SJCRH30 (cell line): ENCODE results near the gene JADE1. TPM values are rescaled to one million over a fixed set of nuclear protein-coding genes. Genes with fewer than 3 reads are reported as not detected.

Source experiments
- DNase-seq, 2 experiments: peaks; one replicate each; pipeline ENCODE4 v3.0.0-alpha.2; 2015 to 2020
- H3K27ac ChIP-seq: fragments of 250-450 bp; sonication (Bioruptor Pico); 2 replicates; pipeline ENCODE4 v1.5.1; 2020; ENCODE audit warnings: mild to moderate bottlenecking, moderate library complexity
- H3K27me3 ChIP-seq: fragments of 250-450 bp; sonication (Bioruptor Pico); 2 replicates; pipeline ENCODE4 v1.5.1; 2020; ENCODE audit warnings: mild to moderate bottlenecking, moderate library complexity
- H3K36me3 ChIP-seq: fragments of 250-450 bp; sonication (Bioruptor Pico); 2 replicates; pipeline ENCODE4 v1.5.1; 2020; ENCODE audit warnings: mild to moderate bottlenecking, moderate library complexity
- H3K4me1 ChIP-seq: fragments of 250-450 bp; sonication (Bioruptor Pico); 2 replicates; pipeline ENCODE4 v1.5.1; 2020; ENCODE audit warnings: mild to moderate bottlenecking, moderate library complexity
- H3K4me3 ChIP-seq: fragments of 250-450 bp; sonication (Bioruptor Pico); 2 replicates; pipeline ENCODE4 v1.5.1; 2020; ENCODE audit warnings: mild to moderate bottlenecking, moderate library complexity
- H3K9me3 ChIP-seq: fragments of 250-450 bp; sonication (Bioruptor Pico); replicated peaks from 2 replicates; pipeline ENCODE4 v1.5.1; 2020; ENCODE audit warnings: mild to moderate bottlenecking, moderate library complexity
- total RNA-seq: library from RNA; depleted of rRNA; stranded (reverse); fragments of >200 nt; shearing (Covaris generic); gene quantifications from 2 replicates; pipeline ENCODE4 v1.2.3, GENCODE V29; 2014

The JADE1 gene
- total RNA-seq, 1 experiment from 2014 or later: 27.5 TPM

DNA sequence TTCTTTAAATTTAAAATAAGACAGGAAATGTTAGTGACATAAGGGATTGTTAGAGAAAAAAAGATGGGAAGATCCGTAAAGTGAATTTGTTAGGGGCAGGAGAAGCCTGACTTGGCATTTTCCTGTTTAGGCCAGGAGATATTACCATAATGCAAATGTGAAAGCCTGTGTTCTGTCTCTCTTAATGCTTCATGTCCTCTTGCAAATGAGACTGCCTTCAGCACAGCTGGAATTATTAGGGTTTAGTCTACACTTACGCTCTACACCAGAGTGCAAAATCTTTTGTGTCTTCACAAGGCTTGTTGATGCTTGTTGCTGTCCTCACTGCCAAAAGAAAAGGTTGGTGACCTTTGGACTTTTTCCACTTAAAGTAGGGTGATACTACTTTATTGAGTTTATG lies 56.8 kb downstream of the JADE1 start:
- Histone ChIP-seq H3K9me3 (no peaks in the 10 kb centered on the region), H3K27ac (no peak overlapping the region), H3K4me1 (no peaks in the 10 kb centered on the region), H3K36me3 (peaks cover 46% of the 10 kb centered on the region), H3K4me3 (no peak overlapping the region), H3K27me3 (no peaks in the 10 kb centered on the region)
- DNase-seq: no peak

DNA sequence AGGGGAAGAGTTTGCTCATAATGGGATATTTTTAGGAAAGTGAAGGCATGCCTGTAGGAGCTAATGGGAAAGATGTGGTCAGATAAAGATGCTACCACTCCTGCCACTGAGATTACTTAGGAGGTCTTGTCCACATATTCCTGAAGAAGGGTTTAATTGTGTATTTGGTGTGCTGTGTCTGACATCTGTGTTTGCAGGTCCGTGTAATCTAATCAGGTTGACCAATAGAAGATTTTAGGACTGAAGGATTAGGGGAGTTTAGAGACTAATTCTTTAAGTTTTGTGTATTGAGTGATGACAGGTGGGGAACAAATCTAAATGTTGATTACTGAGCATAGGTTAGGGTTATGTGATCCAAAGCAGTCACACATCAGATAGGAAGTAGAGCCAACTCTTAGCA lies 57.2 kb downstream of the JADE1 start:
- Histone ChIP-seq H3K36me3 (peaks cover 48% of the 10 kb centered on the region), H3K27me3 (no peaks in the 10 kb centered on the region), H3K4me3 (no peak overlapping the region), H3K4me1 (no peaks in the 10 kb centered on the region), H3K27ac (no peak overlapping the region), H3K9me3 (no peaks in the 10 kb centered on the region)
- DNase-seq: no peak

DNA sequence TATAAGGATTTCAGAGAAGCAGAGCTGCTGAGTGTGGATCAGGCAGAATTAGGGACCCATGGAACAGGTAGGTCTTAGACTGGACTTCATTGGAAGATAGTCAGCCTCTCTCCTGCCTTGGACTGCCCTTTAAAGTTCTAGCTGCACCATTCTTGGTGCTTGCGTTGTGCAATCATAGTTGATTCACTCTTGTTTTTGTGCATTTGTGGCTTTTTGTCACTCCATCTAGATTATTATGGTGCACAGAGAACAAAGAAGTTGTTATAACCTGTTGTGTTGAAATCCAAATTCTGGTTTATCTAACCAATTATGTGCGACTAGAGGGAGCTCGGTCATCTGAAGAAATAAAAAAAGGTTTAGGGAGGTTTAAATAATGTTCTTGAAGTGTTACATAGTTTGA lies 59.3 kb downstream of the JADE1 start:
- Histone ChIP-seq H3K27ac (no peak overlapping the region), H3K36me3 (peaks cover 48% of the 10 kb centered on the region), H3K9me3 (no peaks in the 10 kb centered on the region), H3K4me3 (no peak overlapping the region), H3K4me1 (no peaks in the 10 kb centered on the region), H3K27me3 (no peaks in the 10 kb centered on the region)
- DNase-seq: no peak

DNA sequence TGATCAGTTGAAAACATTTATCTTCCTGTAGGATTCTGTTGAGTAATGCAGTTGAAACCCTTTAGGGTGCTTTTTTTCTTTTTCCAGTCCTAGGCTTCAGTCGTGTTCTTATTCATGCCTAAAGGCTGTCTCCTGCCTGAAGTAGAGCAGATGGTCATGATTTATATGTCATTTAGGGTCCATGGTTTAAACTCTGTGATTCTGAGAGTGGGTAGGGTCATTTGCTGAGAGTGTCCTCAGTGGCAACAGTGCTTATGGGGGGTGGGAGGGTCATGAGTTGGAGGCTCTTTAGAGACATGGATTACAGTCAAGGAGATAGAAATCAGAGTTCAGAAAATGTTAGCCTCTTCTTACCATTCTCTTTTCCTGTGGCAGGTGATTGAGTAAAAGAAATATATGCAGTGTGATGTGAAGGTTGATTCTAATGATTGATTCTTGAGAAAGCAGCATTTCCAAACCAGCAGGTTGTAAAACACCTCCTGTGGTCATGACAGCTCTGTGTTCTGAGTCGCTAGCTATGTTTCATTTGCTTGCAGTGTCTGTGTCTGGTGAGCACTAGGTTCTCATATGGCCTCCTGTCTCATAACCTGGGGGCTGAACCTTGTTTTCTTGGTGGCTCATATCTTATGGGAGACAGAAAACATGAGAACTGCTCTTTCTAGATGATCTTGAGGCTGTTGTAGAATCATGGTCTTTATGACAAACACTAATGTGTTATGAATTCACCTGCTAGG lies 60.4 kb downstream of the JADE1 start:
- no peaks in the 10 kb centered on the region for H3K9me3 ChIP-seq
- no peaks in the 10 kb centered on the region for H3K27me3 ChIP-seq
- H3K27ac ChIP-seq: no peak overlapping the region
- DNase-seq: no peak
- H3K4me3 ChIP-seq: no peak overlapping the region
- H3K4me1 ChIP-seq: no peaks in the 10 kb centered on the region
- H3K36me3 ChIP-seq: peaks cover 48% of the 10 kb centered on the region

DNA sequence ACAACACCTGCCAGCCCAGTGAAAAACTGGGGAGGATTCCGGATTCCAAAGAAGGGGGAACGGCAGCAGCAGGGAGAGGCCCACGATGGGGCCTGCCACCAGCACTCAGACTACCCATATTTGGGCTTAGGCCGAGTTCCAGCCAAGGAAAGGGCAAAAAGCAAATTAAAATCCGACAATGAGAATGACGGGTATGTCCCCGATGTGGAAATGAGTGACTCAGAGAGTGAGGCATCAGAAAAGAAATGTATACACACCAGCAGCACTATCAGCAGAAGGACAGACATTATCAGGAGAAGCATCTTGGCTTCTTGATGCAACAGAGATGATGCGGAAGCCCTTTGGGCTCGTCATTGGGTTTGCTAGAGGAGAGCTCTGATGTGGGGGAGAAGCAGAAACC lies 62.4 kb downstream of the JADE1 start:
- H3K4me3 ChIP-seq: no peak overlapping the region
- peaks cover 40% of the 10 kb centered on the region for H3K36me3 ChIP-seq
- no peaks in the 10 kb centered on the region for H3K9me3 ChIP-seq
- H3K27ac ChIP-seq: no peak overlapping the region
- DNase-seq: no peak
- no peaks in the 10 kb centered on the region for H3K4me1 ChIP-seq
- H3K27me3 ChIP-seq: no peaks in the 10 kb centered on the region

DNA sequence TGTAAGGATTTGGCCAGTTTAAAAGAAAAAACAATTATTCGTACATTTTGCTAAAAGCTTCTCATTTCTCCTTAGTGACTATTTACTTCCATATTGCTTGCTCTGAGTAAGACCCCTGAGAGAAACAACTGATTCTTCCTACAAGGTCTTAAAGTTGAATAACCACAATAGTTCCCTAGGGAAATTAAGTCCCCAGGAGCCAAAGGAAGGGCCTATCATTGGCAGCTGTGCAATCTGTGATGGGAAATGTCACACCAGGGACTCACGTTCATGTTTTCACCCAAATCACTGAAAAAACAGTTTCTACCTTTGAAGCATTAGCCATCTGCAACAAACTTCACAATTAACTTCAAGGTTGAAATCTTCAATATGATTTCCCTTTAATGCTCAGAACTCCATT lies 66.7 kb downstream of the JADE1 start:
- peak in 1 of 2 experiments; percentile 28 for DNase-seq
- Histone ChIP-seq H3K36me3 (peaks cover 18% of the 10 kb centered on the region; the same call in 1 of the 2 replicates), H3K4me3 (no peak overlapping the region), H3K9me3 (no peaks in the 10 kb centered on the region), H3K4me1 (no peaks in the 10 kb centered on the region), H3K27ac (no peak overlapping the region), H3K27me3 (no peaks in the 10 kb centered on the region)

DNA sequence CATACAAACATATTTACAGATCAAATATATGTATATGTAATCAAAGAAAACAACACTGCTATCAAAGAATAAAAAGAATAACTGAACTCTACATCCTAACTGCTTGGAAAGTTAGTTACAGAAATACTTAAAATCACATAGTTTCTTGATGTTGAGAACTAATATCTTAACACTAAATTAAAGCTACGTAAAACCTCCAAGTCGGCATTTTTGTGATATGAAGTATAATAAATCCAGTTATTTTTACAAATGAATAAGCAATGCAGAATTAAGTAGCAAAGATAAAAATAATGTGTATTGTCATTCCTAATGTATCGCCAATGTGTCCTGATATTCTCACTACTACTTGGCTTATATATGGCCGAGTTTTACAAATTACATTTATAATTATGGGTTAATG lies 68.4 kb downstream of the JADE1 start:
- no peaks in the 10 kb centered on the region for H3K4me1 ChIP-seq
- H3K9me3 ChIP-seq: no peaks in the 10 kb centered on the region
- H3K27me3 ChIP-seq: no peaks in the 10 kb centered on the region
- no peak for DNase-seq
- no peak overlapping the region for H3K27ac ChIP-seq
- H3K36me3 ChIP-seq: peaks cover 2% of the 10 kb centered on the region; the same call in 1 of the 2 replicates
- no peak overlapping the region for H3K4me3 ChIP-seq

DNA sequence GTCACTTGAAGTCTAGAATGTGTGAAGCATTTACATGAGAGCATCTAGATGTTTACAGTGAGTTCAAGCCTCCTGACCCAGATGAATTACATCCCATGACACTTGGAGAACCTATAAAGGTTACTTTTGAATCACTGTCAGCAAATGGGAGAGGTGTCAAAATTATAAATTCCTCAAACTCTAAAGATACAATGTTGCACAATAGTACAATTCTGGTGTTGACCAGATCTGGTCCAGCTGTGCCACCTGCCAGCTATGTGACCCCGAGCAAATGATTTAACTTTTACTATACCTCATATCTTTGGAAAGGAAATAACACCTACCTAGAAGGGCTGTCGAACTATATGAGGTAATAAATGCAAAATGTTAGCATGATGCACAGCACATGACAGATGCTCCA lies 69.8 kb downstream of the JADE1 start:
- Histone ChIP-seq H3K9me3 (no peaks in the 10 kb centered on the region), H3K36me3 (peaks cover 2% of the 10 kb centered on the region; the same call in 1 of the 2 replicates), H3K4me1 (no peaks in the 10 kb centered on the region), H3K27me3 (no peaks in the 10 kb centered on the region), H3K4me3 (no peak overlapping the region), H3K27ac (no peak overlapping the region)
- DNase-seq: no peak

DNA sequence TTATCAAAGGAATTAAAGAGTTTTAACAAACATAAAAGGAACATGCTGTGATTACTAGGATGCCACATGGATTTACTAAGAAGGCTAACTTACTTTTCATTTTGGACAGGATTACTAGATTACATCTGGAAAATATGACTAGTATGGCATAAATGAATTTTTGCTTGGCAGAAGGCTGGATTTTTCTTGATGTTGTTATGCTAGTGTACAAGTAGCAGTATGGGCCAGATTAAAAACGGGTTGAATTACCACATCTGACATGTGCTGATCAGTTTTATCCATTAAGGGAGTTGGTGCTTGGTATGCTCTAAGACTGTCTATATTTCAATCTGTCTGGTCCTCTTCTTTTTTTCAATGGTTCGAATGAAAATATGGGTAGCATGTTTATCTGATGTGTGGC lies 70.5 kb downstream of the JADE1 start:
- Histone ChIP-seq H3K4me3 (no peak overlapping the region), H3K27ac (no peak overlapping the region)
- DNase-seq: no peak

DNA sequence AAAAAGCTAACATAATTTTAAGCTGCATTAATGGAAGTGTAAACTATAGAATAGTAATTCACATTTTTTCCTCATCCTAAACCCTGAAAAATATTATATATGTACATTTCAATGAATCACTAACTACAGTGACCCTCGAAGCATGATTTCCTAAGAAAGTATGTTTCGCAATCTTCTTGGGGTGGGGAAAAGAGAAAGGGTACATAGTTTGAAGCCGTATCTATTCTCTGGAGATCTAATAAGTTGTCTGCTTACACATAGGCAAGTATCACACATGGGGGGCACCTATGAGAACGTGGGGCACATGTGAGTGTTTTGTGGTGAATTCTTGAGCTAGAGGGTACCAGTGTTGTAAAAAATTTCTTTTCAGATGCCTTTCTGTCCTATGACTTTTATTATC lies 71.2 kb downstream of the JADE1 start:
- no peak for DNase-seq
- no peaks in the 10 kb centered on the region for H3K27me3 ChIP-seq
- H3K4me1 ChIP-seq: no peaks in the 10 kb centered on the region
- no peaks in the 10 kb centered on the region for H3K9me3 ChIP-seq
- no peak overlapping the region for H3K4me3 ChIP-seq
- no peak overlapping the region for H3K27ac ChIP-seq
- H3K36me3 ChIP-seq: no peaks in the 10 kb centered on the region; the same call in 1 of the 2 replicates

More for the DNA sequence above, 70.5 kb downstream of the JADE1 start:
- Histone ChIP-seq H3K27me3 (no peaks in the 10 kb centered on the region), H3K36me3 (peaks cover 2% of the 10 kb centered on the region; the same call in 1 of the 2 replicates), H3K4me1 (no peaks in the 10 kb centered on the region), H3K9me3 (no peaks in the 10 kb centered on the region)

DNA sequence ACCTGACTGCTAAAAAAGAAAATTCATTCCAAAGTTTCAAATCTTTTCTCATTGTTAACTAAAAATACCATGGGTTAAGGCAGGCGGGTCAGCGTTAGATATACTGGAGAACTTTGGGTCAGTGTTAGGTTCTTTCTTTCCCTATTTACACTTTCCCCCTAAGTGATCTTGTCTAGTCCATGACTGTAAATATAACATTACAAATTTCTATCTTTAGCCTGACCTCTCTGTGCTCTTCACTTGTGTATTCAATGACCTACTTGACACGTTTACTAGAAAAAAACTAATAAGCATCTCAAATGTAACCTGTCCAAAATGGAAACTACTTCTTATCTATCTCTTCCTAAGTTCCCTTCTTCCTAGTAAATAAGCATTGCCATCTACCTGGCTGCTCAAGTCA lies 95.3 kb downstream of the JADE1 start:
- no peaks in the 10 kb centered on the region for H3K9me3 ChIP-seq
- H3K27ac ChIP-seq: no peak overlapping the region
- no peaks in the 10 kb centered on the region for H3K4me1 ChIP-seq
- no peak overlapping the region for H3K4me3 ChIP-seq
- DNase-seq: no peak
- no peaks in the 10 kb centered on the region for H3K36me3 ChIP-seq
- no peaks in the 10 kb centered on the region for H3K27me3 ChIP-seq

DNA sequence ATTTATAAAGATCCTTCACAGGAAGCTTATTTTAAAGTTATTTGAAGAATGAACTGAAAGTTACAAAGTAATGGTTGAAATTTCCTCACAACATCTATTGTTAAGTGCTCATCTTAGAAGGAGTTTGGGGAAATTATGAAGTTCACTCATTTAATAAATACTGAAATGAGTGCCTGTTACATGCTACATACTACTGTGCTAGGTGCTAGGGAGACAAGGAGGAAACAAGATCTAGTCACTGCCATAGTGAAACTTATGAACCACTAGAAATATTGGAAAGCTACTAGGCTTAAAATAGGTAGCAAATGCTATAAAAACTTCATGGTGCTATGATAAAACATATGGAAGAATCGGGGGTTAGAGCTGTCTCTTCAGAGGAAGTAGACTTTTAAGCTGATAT lies 97.1 kb downstream of the JADE1 start:
- DNase-seq: no peak
- Histone ChIP-seq H3K4me3 (no peak overlapping the region), H3K4me1 (no peaks in the 10 kb centered on the region), H3K36me3 (no peaks in the 10 kb centered on the region), H3K9me3 (no peaks in the 10 kb centered on the region), H3K27me3 (no peaks in the 10 kb centered on the region), H3K27ac (no peak overlapping the region)

DNA sequence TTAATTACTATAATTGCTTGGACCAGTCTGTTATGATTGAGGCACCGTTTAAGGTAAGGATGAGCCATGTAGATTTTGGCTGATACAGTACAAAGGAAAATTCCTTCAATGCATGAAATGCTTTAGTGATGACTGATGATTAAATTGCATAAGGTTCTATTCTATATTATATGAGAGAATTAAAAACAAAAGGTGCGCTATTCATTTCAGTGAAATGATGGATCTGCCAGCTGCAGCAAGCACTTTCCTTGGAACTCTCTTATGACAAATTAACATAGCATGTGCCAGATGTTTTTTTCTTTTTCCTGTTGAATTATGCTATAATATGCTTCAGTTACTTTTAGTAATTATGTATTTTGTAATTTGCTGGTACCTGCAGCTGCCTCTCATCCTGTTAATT lies 98.5 kb downstream of the JADE1 start:
- H3K9me3 ChIP-seq: no peaks in the 10 kb centered on the region
- no peak for DNase-seq
- H3K36me3 ChIP-seq: no peaks in the 10 kb centered on the region
- no peak overlapping the region for H3K27ac ChIP-seq
- no peaks in the 10 kb centered on the region for H3K4me1 ChIP-seq
- H3K27me3 ChIP-seq: no peaks in the 10 kb centered on the region
- no peak overlapping the region for H3K4me3 ChIP-seq

DNA sequence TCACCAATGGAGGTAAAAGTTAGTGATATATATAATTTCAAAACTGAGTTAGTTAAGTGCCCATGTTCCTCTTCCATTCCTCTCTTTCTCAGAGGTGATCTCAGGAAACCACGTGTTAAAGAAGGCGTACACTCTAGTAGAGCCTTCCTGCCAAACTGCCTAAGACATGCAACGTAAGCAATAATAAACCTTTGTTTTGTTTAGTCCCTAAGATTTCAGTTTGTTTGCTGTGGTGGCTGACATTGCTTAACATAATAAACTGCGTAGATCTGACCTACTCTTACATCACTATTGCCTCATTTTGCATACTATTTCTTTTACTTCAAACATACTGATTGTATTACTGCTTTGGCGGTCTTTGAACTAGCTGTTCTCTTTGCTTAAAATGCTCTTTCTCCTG lies 99.2 kb downstream of the JADE1 start:
- H3K4me3 ChIP-seq: no peak overlapping the region
- H3K36me3 ChIP-seq: no peaks in the 10 kb centered on the region
- no peaks in the 10 kb centered on the region for H3K27me3 ChIP-seq
- H3K9me3 ChIP-seq: no peaks in the 10 kb centered on the region
- no peak for DNase-seq
- no peak overlapping the region for H3K27ac ChIP-seq
- H3K4me1 ChIP-seq: no peaks in the 10 kb centered on the region

DNA sequence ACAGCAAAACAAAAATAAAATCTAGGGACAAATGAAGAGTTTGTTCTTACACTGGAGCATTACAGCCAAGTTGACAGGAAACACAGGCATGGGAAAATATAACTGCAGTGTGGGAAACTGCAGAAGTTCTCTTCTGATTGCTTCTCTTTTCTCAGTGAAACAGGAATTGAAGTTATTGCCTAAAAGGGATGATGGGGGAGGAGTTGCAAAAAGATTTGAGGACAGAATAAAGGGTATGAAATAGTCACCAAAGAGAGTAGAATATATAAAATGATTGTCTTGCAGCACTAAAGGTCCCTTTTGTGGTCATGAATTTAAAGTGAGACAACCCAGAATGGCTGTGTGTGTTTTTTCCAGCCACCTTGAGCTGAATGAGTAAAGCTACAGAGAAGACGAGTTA lies 103.7 kb downstream of the JADE1 start:
- no peaks in the 10 kb centered on the region for H3K4me1 ChIP-seq
- H3K4me3 ChIP-seq: no peak overlapping the region
- H3K27ac ChIP-seq: no peak overlapping the region
- no peaks in the 10 kb centered on the region for H3K9me3 ChIP-seq
- DNase-seq: no peak
- H3K36me3 ChIP-seq: no peaks in the 10 kb centered on the region
- no peaks in the 10 kb centered on the region for H3K27me3 ChIP-seq

DNA sequence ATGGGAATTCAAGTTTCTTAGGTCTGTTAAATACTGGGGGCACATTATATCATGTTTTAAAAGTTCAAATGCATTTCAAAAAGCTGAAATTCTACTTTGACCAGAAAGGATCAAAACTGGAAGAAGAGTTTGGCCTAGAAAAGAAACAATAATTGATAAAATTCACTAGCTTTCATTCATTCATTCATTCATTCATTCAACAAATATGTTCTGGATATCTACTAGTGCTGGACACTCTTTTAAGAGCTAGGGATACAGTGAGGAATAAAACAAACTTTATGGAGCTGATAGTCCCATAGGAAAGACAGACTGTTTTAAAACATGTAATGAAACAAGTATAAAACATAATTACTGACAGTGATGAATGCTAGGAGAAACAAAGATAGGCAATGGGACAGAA lies 106.0 kb downstream of the JADE1 start:
- no peaks in the 10 kb centered on the region for H3K27me3 ChIP-seq
- no peak for DNase-seq
- no peaks in the 10 kb centered on the region for H3K4me1 ChIP-seq
- no peaks in the 10 kb centered on the region for H3K36me3 ChIP-seq
- no peak overlapping the region for H3K27ac ChIP-seq
- no peaks in the 10 kb centered on the region for H3K9me3 ChIP-seq
- no peak overlapping the region for H3K4me3 ChIP-seq
